Breast epithelium (tissue), 3 donors: ENCODE data around the gene TIFAB.

Experiments
- POLR2A ChIP-seq: fragments of 450-650 bp; IDR thresholded peaks from one replicate; pipeline ENCODE4 v1.6.1; 2016; ENCODE audit warnings: antibody characterized with exemption, mild to moderate bottlenecking, moderate library complexity
- TF ChIP-seq, protein P1 (sequence below), 3 donors: fragments of 450-650 bp; IDR thresholded peaks; one replicate each; pipeline ENCODE4 v1.5.1; 2016 to 2017; ENCODE audit warnings: antibody characterized with exemption in 3 of 3, mild to moderate bottlenecking in 3 of 3, moderate library complexity in 3 of 3

DNA sequence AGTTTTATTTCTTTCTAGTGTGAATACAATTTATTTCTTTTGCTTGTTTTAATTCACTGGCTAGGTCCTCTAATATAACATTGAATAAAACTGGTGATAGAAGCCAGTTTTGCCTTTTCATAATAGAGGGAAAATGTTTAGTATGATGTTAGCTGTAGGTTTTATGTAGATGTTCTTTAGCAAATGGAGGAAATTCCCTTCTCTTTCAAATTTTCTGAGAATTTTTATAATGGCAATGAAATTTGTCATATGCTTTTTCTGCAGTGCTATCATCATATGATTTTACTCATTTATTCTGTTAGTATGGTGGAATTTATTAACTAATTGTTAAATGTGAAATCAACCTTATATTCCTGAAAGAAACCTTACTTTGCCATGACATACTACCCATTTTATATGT, 35.1 kb downstream of the TIFAB start:
- TF ChIP-seq, protein P1, sequence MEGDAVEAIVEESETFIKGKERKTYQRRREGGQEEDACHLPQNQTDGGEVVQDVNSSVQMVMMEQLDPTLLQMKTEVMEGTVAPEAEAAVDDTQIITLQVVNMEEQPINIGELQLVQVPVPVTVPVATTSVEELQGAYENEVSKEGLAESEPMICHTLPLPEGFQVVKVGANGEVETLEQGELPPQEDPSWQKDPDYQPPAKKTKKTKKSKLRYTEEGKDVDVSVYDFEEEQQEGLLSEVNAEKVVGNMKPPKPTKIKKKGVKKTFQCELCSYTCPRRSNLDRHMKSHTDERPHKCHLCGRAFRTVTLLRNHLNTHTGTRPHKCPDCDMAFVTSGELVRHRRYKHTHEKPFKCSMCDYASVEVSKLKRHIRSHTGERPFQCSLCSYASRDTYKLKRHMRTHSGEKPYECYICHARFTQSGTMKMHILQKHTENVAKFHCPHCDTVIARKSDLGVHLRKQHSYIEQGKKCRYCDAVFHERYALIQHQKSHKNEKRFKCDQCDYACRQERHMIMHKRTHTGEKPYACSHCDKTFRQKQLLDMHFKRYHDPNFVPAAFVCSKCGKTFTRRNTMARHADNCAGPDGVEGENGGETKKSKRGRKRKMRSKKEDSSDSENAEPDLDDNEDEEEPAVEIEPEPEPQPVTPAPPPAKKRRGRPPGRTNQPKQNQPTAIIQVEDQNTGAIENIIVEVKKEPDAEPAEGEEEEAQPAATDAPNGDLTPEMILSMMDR (IDR thresholded peaks at IDR 0.05) = no peak
- no peak for TF ChIP-seq POLR2A
